Peyer's patch (tissue), 4 donors: ENCODE measurements around the gene GRIN3B. TPM values are rescaled to one million over a fixed set of nuclear protein-coding genes. Genes with fewer than 3 reads are reported as not detected.
A peak's percentile ranks its signal among the peaks of the same experiment; 100 is the strongest.

Source experiments
- DNase-seq, 3 donors: peaks; one replicate each; pipeline ENCODE4 v3.0.0-alpha.2; 2017 to 2019
- H3K27ac ChIP-seq, 4 donors: fragments of 200-600 bp; sonication (generic); one replicate each; pipeline ENCODE4 v1.5.1; 2016 to 2019
- H3K27me3 ChIP-seq, 2 donors: fragments of 200-600 bp; sonication (generic); one replicate each; pipeline ENCODE4 v1.5.1; 2019
- H3K36me3 ChIP-seq, 3 donors: fragments of 200-600 bp; sonication (generic); one replicate each; pipeline ENCODE4 v1.5.1; 2016 to 2019
- H3K4me1 ChIP-seq, 4 donors: fragments of 200-600 bp; sonication (generic); one replicate each; pipeline ENCODE4 v1.5.1; 2016 to 2019
- H3K4me3 ChIP-seq, 4 donors: fragments of 200-600 bp; sonication (generic); 1 replicate in 3 of 4; 2 replicates in 1 of 4; pipeline ENCODE4 v1.5.1; 2016 to 2019; ENCODE audit warnings: mild to moderate bottlenecking in 1 of 4
- H3K9me3 ChIP-seq, 4 donors: fragments of 200-600 bp; sonication (generic); one replicate each; pipeline ENCODE4 v1.5.1; 2016 to 2019; ENCODE audit warnings: mild to moderate bottlenecking in 1 of 4
- POLR2A ChIP-seq, 2 donors: fragments of 450-650 bp; IDR thresholded peaks; one replicate each; pipeline ENCODE4 v1.5.1; 2017; ENCODE audit warnings: antibody characterized with exemption in 2 of 2, mild to moderate bottlenecking in 2 of 2, moderate library complexity in 2 of 2
- total RNA-seq, 4 donors: library from RNA; depleted of rRNA; stranded (reverse); fragments of >200 nt; gene quantifications; one replicate each; pipeline ENCODE4 v1.1.0, GENCODE V29; 2016
- TF ChIP-seq, protein P1 (sequence below), 6 experiments: fragments of 450-650 bp in 4 of 6; fragments of 200-600 bp in 2 of 6; sonication (generic) in 1 of 6; IDR thresholded peaks; one replicate each; pipeline ENCODE4 v1.5.1; 2017 to 2019; ENCODE audit warnings: antibody characterized with exemption in 6 of 6, mild to moderate bottlenecking in 3 of 6, moderate library complexity in 1 of 6

The GRIN3B gene
- total RNA-seq, 4 donors from 2014 or later: not detected

DNA sequence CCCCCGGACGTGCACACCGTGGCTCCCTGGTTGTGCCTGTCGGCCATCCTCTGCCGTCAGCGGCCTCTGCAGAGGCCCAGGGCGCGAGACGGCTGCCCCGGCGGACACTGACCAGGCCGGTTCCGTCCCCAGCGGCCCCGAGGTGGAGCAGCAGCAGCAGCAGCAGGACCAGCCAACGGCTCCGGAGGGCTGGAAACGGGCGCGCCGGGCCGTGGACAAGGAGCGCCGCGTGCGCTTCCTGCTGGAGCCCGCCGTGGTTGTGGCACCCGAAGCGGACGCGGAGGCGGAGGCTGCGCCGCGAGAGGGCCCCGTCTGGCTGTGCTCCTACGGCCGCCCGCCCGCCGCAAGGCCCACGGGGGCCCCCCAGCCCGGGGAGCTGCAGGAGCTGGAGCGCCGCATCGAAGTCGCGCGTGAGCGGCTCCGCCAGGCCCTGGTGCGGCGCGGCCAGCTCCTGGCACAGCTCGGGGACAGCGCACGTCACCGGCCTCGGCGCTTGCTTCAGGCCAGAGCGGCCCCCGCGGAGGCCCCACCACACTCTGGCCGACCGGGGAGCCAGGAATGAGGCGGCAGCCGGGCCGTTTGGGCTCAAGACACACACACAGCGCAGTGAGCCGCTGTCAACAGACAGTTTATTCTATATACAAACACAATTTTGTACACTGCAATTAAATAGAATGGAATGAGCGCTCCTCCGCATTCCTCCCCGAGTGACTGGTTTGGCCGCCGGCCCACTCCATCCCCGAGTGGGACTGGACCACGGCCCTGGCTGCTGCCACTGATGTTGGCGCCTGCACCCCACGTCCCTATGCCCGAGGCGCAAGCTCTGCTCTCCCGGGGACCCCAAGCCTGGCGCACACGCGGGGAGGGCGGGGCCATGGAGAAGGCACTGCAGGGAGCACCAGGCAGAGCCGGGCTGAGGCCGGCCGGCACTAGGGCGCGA, 9.1 kb downstream of the GRIN3B start:
- H3K27ac ChIP-seq: peak overlapping the region in 3 of 4 donors; percentile 46 to 79 (median 60)
- no peak for DNase-seq
- no peaks in the 10 kb centered on the region for H3K4me1 ChIP-seq
- H3K4me3 ChIP-seq: no peak overlapping the region
- TF ChIP-seq, protein P1, sequence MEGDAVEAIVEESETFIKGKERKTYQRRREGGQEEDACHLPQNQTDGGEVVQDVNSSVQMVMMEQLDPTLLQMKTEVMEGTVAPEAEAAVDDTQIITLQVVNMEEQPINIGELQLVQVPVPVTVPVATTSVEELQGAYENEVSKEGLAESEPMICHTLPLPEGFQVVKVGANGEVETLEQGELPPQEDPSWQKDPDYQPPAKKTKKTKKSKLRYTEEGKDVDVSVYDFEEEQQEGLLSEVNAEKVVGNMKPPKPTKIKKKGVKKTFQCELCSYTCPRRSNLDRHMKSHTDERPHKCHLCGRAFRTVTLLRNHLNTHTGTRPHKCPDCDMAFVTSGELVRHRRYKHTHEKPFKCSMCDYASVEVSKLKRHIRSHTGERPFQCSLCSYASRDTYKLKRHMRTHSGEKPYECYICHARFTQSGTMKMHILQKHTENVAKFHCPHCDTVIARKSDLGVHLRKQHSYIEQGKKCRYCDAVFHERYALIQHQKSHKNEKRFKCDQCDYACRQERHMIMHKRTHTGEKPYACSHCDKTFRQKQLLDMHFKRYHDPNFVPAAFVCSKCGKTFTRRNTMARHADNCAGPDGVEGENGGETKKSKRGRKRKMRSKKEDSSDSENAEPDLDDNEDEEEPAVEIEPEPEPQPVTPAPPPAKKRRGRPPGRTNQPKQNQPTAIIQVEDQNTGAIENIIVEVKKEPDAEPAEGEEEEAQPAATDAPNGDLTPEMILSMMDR (IDR thresholded peaks at IDR 0.05): no peak
- TF ChIP-seq POLR2A (IDR thresholded peaks at IDR 0.05): no peak
- H3K27me3 ChIP-seq: no peaks in the 10 kb centered on the region
- peaks cover 0 to 56% (median 0%) of the 10 kb centered on the region in 3 donors for H3K36me3 ChIP-seq
- H3K9me3 ChIP-seq: no peaks in the 10 kb centered on the region

DNA sequence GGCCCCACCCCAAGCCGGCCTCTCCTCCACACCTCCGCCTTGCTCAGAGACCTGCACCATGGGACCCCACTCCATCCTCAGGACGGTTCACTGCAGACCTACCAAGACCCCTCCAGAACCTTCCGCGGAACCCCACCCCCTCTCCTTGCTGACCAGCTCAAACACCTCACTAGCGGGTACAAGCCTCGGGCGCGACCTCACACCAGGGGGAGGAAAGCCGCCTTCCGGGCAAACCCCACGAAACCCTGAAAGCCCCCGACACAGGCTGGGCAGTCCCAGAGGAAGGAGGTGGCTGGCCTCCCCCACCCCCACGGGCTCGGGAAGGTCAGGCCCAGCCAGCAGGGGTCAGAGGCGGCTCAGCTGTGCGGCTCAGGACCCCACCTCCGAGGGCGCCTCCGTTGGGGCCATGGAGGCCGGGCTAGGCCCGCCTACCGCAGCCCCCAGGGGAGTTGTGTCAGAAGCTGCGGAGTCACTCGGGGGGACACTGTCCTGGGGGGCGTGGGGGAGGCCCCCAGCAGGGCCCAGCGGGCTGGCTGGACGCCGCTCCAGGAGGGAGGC, 9.8 kb downstream of the GRIN3B start:
- DNase-seq: no peak
- no peak overlapping the region for H3K4me3 ChIP-seq
- peaks cover 0 to 7% (median 3%) of the 10 kb centered on the region in 4 donors for H3K4me1 ChIP-seq
- H3K27ac ChIP-seq: peak overlapping the region in 3 of 4 donors; percentile 46 to 79 (median 60)
- TF ChIP-seq POLR2A (IDR thresholded peaks at IDR 0.05): no peak
- TF ChIP-seq, protein P1 (IDR thresholded peaks at IDR 0.05): no peak
- H3K27me3 ChIP-seq: no peaks in the 10 kb centered on the region
- H3K36me3 ChIP-seq: peaks cover 0 to 63% (median 0%) of the 10 kb centered on the region in 3 donors
- H3K9me3 ChIP-seq: no peaks in the 10 kb centered on the region

DNA sequence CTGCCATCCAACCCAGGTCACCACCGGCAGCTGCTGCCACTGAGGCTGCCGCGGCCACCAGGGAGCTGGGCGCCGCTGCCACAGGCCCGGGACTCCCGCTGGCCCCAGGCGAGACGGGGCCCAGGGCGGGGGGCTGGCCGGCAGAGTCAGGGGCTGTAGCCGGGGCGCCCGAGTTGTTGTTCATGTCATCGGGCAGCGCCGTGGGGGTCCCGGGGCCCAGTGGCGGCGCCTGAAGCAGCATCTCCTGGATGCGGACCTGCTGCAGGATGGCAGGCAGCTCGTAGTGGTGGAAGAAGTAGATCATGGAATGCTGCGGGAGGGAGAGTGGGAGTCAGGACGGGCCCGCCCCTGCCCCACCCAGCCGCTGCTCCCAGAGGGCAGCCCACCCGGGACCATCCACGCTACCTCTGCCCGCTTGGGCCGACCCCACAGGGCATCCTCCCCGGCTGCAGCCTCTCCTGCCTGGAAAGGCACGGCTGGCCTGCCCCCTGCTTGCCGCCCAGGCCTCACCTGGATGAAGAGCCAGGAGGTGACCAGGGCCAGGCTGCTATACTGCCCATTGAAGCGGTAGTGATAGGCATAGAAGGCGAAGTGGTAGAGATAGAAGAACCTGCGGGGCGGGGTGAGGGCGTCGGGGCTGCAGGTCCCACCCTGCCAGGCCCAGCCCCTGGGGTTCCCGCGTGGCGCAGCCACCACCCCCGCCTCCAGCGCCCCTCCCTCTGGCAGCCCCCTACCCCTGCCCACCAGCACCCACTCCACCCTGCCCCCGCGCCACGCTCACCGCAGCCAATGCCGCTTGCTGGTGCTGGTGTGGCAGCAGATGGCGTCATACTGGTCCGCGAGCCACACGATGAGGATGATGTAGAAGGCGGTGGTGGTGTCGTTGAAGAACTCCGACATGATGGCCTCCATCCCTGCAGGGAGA, 10.6 kb downstream of the GRIN3B start:
- no peak for TF ChIP-seq POLR2A (IDR thresholded peaks at IDR 0.05)
- TF ChIP-seq, protein P1 (IDR thresholded peaks at IDR 0.05): no peak
- DNase-seq: no peak
- H3K27me3 ChIP-seq: no peaks in the 10 kb centered on the region
- H3K9me3 ChIP-seq: no peaks in the 10 kb centered on the region
- peaks cover 0 to 15% (median 7%) of the 10 kb centered on the region in 4 donors for H3K4me1 ChIP-seq
- H3K4me3 ChIP-seq: no peak overlapping the region
- H3K27ac ChIP-seq: no peak overlapping the region
- H3K36me3 ChIP-seq: peaks cover 0 to 70% (median 0%) of the 10 kb centered on the region in 3 donors

DNA sequence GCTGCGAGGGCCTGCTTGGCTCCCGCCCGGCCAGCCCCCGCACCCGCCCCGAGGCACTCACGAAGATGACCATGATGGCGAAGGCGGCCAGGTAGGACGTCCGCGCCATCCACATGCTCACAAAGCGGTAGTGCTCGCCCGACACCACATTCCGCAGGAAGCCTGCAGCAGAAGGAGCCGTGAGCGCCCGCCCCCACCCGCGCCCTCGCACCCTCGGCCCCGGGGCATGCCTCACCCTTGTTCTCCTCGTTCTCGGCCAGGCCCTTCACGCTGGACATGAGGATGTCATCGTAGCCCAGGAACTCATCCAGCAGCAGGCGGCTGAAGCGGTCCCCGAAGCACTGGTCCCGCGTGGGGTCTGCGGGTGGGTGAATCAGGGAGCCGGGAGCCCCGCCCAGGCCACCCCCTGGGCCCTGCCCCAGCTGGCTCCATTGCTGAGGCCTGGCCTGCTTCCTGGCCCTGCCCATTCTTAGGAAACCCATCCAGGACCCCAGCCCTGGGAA, 11.7 kb downstream of the GRIN3B start:
- H3K36me3 ChIP-seq: peaks cover 0 to 70% (median 0%) of the 10 kb centered on the region in 3 donors
- H3K4me3 ChIP-seq: no peak overlapping the region
- DNase-seq: no peak
- TF ChIP-seq POLR2A (IDR thresholded peaks at IDR 0.05): no peak
- TF ChIP-seq, protein P1 (IDR thresholded peaks at IDR 0.05): no peak
- no peaks in the 10 kb centered on the region for H3K9me3 ChIP-seq
- no peaks in the 10 kb centered on the region for H3K27me3 ChIP-seq
- H3K4me1 ChIP-seq: peaks cover 4 to 25% (median 16%) of the 10 kb centered on the region in 4 donors
- H3K27ac ChIP-seq: no peak overlapping the region

DNA sequence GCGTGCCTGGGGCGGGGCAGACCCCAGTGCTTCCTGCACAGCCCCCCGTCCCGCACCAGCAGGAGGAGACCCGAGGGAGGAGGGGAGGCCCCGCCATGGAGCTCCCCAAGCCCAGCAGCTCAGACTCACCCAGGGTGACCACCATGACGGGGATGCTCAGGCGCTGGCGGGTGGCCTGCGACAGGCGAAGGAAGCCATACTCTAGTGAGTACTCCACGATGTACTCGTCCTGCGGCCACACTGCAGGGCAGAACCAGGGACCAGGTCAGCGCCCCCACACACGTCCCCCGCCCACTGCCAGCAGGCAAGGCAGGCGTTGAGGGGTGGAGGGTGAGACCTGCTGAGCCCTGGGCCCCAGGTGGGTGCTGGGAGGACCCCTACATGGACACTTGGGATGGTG, 12.1 kb downstream of the GRIN3B start:
- Histone ChIP-seq H3K36me3 (peaks cover 0 to 70% (median 0%) of the 10 kb centered on the region in 3 donors), H3K4me3 (no peak overlapping the region), H3K27ac (no peak overlapping the region), H3K27me3 (no peaks in the 10 kb centered on the region), H3K4me1 (peaks cover 8 to 30% (median 21%) of the 10 kb centered on the region in 4 donors), H3K9me3 (no peaks in the 10 kb centered on the region)
- TF ChIP-seq, protein P1 (IDR thresholded peaks at IDR 0.05): no peak
- TF ChIP-seq POLR2A (IDR thresholded peaks at IDR 0.05): no peak
- no peak for DNase-seq
